Amygdala (tissue), 56 donors: ENCODE data around the gene TOMM5.
"Not testable (repeated sequence)": the region's sequence is repeated elsewhere in the genome, so short reads cannot be mapped to it uniquely, and the experiment has no call there.

Experiments
- DNase-seq, 56 donors: peaks; one replicate each; lab custom pipeline; 2025; lab: John Stamatoyannopoulos, UW

TOMM5 gene

DNA sequence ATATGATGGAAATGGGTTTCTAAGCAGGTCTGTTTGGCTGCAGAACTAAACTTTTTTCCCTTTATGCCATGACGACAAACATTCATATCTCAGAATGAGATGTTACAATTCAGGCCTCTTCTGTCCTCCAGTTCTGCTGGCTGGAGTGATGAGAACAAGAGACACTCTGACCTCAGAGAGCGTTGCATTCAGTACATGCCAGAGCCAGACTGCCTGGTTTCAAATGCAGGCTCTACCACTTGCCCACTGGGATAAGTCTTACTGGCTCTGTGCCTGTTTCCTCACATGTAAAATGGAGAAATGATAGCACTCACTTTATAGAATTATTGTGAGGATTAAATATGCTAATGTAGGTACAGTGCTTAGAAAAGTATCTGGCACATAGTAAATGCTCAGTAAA, 24.8 kb upstream of the TOMM5 start:
- DNase-seq, result no peak

DNA sequence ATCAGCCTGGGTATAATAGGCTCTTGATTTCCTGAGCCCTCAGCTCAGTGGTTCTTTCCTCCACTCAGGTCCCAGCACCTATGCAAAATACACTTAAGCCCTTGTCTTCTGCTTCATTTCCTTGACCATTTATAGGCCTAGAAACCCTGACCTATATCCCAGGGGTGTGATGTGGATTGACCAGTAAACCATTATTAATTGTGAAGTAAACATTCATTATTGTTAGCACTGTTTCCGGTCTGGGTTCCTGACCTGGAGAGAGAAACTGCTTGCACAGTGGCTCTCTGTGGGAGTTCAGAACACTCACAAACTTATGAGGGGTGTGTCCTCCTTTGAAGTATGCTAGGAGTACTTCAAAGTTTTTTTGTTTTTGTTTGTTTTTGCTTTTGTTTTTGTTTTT, 19.6 kb upstream of the TOMM5 start:
- DNase-seq, result no peak

DNA sequence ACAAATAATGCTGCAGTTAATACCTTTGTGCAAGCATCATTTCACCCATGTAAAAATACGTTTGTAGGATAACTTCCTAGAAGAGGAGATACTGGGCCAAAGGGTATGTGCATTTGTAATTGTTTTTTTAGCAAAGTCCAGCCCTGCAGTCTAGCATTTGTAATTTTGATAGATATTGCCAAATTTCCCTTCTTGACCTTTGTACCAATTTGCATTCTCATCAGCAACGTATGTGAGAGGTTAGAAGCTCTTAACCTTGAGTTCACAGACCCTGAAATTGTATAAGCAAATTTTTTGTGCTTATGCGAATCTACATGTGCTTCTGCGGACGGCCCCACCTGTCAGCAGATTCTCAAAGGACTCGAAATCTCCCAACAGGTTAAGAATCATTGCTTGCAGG, 18.6 kb upstream of the TOMM5 start:
- DNase-seq, result no peak

DNA sequence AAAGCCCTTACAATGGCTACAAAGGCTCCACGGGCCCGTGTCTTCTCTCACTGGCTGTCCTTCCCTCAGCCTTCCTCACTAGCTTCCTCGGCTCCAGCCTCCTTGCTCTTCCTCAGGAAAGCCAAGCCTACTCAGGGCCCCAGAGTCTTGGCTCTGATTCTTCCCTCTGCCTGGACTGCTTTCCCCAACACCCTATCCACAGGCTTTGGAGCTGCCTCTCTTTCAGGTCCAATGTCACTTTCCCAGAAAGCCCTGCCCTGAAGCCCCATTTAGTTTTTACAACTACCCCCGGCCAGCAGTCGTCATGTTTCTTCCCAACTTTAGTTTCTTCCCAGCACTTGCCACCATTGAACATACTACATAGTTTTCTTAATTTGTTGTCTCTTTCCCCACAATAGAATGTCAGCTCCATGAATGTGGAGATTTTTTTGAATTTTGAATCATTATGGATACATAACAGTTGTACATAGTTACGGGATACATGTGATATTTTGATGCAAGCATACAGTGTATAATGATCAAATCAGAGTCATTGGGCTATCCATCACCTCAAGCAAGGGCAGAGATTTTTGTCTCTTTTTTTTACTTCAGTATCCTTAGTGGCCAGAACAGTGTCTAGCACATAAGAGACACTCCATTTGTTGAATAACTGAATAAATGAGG, 17.5 kb upstream of the TOMM5 start:
- DNase-seq, result no peak

DNA sequence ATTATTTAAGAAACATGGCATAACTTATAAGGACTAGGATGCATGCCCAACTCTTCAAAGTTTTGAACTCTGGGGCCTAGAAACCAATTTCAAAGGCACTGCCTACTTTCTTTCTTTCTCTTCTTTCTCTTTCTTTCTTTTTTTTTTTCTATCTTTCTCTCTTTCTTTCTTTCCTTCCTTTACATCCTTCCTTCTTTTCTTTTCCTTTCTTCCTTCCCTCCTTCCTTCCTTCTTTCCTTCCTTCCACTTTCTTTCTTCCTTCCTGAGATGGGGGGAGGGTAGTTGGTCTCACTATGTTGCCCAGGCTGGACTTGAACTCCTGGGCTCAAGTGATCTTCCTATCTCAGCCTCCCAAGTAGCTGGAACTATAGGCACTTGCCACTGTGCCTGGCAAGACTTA, 15.9 kb upstream of the TOMM5 start:
- no peak for DNase-seq

DNA sequence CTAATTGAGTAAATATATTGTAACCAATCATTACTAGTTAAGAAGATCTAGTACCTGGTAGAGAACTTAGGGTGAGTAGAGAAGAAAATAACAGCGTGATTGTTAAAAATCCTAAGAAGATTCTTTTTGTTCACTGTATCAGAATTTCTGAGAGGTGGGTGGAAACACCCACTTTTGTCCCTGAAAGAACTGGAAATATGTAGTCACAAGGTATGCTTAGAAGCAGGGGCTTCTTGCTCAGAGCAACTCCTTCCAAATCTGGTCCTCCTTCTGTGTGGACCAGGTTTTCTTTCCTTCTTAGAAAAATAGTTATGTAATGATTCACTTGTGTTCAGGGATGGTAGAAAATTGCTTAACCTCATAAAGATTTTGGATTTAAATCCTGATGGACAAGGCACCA, 11.9 kb upstream of the TOMM5 start:
- DNase-seq, result no peak

DNA sequence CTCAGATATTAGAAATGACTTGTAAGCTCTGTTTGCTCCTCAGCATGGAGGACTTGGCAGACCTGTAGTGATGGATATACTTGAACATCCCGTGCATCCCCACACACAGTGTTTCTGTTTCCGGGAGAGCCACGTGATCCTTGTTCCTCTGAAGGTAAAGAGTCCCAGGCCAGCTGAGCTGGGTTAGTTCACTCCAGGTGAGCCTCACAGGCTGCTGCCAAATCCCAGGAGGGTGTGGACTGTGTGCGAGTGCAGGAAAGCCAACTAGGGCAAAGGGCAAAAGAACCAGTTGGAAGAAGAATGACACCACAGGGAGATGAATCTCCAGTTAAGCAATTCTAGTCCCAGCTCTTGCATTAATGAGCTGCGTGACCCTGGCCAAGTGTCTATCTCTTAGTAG, 10.4 kb upstream of the TOMM5 start:
- no peak for DNase-seq

DNA sequence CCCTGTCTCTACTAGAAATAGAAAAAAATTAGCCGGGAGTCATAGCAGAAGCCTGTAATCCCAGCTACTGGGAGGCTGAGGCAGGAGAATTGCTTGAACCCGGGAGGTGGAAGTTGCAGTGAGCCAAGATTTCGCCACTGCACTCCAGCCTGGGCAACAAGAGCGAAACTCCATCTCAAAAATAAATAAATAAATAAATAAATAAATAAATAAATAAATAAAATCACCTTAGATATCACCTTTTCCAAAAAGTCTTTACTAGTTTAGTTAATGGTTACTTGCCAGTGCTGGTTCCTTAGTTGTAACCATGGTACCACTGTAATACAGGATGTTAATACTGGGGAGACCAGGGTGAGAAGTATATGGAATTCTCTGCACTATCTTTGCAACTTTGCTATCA, 9.7 kb upstream of the TOMM5 start:
- DNase-seq, result not testable (repeated sequence)

DNA sequence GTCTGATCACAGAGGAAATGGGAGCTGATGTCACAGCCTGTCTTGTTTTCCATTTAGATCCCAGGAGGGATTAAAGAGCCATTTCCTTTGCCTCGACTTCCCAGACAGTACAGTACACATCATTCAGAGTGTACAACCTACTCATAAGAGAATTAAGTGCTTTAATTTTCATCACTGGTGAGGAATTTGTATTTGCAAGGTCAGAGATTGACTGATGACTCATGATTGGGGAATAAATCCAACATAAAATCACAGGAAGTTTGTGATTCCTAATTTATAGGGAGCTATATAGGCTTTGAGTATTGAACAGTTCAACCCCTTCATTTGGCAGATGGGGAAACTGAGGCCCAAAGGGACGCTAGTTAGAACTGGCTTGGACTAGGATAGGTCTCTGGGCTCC, 4.1 kb upstream of the TOMM5 start:
- DNase-seq, result no peak

DNA sequence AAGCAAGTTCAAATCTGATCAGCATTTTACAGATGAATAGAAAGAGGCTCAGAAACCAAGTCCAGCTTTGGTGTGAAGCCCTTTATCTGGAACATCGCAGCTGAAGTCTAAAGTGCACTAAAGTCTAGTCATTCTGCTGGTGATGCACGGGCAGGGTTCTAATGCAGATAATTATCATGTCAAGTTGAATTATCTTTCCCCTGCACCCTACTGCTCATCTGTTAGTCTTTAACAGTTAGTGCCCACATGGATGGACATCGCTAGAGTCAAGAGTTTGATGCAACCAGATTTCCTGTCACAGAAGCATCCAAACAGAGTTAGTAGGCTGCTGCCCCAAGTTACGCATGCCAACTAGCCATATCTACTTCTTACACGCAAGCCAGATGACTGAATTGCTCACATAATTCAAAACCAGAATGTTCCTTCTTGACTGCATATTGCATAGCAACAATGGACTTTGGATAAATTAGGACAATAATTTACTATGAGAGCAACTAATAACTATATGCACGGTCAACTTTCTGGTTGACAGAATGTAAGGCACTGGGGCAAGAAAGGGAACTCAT, 1.6 kb upstream of the TOMM5 start:
- DNase-seq, result no peak

DNA sequence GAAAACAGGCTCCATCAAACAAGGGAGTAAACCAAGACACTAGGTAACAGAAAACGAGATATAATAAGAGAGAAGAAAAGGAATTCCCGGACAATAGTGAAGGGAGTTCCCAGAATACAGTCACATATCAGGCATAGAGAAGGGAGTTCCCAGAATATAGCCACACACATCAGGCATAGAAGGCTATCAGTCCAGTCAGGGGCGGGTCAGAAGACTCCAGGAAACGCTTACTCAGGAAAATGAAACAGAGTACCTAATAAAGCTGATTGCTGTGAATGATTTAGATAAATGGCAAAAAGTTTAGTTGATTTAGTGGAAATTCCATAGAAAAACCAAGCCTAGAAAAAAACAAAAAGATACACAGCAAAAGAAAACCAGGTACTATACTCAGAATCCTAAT, 4.9 kb downstream of the TOMM5 start:
- no peak for DNase-seq

DNA sequence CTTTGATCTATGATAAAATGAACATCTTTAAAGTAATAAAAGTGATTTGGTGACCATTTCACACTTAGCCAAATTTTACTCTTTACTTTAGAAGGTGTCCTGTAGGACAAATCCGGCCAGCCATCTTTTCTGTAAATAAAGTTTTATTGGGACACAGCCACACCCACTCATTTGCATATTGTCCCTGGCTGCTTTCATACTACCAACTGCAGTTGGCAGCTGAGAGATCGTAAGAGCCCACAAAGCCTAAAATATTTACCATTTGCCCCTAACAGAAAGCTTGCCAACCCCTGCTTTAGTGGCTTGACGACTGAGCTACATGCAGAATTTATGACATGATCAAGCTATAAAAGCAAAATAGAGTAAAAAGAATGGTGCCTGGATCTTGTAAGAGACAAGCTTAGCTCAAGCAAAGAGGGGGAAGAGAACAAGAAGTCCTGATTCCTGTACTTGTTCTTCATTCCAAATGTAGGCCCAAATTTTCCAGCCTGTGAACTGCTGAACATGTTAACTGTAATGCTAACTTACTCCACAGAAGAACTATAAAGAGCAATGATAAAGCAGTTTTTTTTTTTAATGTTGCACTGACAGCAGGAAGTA, 8.8 kb downstream of the TOMM5 start:
- no peak for DNase-seq

DNA sequence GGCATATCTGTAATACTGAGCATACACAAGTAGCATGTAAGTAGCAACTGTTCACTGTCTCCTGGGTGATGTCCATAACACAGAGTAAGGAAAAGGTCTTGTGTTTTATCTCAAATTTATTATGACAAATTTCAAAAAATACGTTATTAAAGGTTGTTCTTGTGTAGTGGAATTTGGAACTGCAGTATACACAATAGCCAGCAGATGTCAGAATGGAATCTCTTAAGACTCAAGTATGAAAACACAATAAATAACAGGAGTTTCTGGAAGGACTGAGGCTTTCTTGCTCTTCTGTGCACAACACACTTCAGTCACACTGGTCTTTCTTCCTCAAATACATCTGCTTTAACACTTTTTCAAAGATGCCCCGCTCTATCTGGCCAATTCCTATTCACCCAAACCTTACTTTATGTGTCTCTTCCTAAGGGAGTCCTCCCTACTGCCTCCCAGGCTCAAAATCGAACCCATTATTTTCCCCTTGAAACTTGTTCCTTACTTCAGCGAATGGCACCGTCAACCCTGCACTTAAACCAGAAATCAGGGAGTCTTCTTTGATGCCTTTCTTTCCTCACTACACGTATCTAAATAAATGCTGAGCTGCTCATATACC, 9.7 kb downstream of the TOMM5 start:
- DNase-seq, result peak in 1 of 56 donors; percentile 6

DNA sequence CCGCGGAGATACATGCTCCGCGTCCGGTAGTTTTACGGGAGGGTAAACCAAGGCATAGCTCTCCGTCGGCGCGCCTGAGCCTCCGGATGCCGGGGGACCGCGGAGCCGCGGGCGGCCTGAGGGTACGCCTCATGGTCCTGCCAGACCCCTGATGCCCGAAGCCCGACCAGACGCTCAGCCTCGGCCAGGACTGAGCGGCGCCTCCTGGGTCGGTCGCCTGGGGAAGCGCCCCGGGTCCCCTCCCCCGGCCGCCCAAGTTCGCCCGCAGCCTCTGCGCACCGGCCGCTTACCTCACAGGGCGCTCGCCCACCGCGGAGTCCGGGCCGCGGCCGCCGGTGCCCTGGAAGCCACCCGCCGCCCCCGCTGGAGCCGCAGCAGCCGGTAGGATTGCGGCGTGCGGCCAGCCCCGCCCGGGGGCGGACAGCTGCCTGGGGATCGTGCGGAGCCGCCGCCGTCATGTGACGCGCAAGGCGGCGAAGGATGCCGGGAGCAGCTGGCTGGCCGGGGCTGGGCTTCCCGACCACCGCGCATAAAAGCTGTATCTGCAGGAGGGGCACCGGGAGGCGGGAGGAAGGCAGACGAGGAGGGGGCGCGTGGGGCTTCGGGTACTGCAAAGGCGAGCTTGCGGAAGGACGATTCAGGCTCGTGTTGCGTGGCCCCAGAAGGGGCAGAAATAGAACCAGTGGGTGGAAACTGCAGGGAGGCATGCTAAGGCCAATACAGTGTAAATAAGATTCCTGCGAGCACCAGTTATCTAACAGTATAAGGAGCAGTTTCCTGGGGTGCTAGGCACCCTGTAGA, 16.3 kb downstream of the TOMM5 start, which contains the start of gene FBXO10:
FBXO10 (minus strand) TSS at position 460 of the 801 bp plus-strand sequence. CDS start 34,612 bp downstream, outside the sequence.
- DNase-seq, result peak in 53 of 56 donors; percentile 3 to 83 (median 60)

DNA sequence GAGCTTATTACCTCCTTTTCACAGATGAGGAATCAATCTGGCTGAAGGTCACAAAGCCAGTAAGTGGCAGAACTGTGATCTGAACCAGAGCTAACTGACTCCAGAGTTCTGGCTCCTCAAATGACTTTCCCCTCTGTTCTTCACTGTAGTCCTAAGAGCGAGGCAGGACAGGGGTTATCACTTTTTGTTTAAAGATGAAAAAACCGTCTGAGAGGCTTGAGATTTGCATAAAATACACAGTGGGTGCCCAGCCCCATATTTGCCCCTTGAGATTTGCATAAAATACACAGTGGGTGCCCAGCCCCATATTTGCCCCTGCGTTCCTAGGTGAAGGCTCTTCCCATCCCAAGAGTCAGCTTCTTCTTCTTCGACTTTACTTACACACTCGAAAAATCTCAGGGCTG, 16.9 kb downstream of the TOMM5 start:
- DNase-seq, result no peak

DNA sequence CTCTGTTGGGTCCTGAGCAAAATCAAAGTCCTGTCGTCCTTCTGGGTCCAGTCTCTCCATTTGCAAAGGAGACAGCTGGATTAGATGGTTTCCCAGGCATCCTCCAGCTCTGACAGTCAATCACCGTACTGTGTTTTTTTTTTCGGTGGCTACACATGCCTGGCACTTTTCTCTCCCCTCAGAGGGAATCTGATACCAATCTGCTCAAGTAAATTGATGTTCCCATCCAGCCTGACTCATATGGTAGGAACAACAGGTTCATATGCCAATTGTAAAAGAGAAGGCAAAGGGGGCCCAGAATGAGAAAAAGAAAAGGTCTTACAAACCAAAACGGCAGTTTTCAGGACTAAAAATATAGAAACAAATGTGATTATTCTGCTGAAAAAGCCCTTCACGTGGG, 17.4 kb downstream of the TOMM5 start:
- DNase-seq, result no peak

DNA sequence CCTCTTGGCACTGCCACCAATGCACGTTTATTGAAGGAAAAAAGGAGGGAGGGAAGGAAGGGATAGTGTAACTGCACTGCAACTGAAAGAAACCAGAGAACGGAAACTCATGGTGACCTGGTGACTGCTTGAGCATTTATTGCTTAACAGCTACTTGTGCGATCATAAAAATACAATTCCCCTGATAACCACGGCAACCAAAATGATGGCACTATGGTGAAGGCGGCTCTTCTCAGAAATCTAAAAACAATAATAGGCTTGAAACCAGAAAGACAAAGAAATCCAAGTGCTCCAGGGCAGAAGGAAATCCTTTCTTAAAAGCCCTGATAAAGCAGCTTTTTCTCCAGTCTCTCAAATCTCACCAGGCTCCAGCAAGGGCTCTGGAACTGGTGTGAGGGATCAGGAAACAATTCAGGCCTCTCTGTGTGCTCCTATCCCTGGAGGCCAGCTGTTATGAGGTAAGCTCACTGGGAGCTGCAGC, 18.1 kb downstream of the TOMM5 start:
- peak in 1 of 56 donors; percentile 23 for DNase-seq

DNA sequence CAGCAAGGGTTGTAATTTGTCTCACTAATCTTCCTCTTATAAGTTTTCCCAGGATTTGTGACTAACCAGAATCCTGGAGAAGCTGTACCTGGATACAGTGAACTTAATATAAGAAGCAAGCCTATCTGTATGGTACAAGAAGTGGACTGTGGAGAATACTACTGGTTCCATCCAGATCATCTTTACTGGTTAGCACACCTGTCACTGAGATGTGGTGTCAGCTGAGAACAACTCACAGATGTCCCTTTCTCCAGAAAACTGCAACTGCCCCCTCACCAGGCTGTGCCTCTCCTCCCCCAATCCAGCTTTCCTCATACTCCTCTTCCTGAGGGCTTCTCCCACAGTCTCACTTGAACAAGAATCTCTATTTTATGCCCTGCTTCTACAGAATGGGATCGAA, 21.1 kb downstream of the TOMM5 start:
- DNase-seq, result no peak

DNA sequence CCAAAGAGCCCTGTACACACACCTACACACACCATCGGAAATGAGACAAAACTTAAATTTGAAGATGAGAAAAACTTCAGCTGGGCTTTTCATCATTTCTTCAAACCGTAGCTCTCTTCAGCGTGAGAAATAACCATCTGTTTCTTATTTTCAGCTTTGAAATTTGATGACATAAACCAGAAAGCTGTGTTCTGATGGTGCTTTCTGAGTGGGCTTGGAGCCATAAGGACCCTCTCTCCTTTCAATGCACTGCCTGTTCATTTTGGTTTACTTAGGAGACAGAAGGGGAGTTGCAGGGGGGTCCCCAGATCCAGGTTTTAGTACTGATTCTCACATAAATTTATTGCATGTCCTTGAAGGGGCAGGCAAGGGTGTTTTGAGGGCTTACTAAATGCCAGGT, 25.7 kb downstream of the TOMM5 start:
- no peak for DNase-seq

DNA sequence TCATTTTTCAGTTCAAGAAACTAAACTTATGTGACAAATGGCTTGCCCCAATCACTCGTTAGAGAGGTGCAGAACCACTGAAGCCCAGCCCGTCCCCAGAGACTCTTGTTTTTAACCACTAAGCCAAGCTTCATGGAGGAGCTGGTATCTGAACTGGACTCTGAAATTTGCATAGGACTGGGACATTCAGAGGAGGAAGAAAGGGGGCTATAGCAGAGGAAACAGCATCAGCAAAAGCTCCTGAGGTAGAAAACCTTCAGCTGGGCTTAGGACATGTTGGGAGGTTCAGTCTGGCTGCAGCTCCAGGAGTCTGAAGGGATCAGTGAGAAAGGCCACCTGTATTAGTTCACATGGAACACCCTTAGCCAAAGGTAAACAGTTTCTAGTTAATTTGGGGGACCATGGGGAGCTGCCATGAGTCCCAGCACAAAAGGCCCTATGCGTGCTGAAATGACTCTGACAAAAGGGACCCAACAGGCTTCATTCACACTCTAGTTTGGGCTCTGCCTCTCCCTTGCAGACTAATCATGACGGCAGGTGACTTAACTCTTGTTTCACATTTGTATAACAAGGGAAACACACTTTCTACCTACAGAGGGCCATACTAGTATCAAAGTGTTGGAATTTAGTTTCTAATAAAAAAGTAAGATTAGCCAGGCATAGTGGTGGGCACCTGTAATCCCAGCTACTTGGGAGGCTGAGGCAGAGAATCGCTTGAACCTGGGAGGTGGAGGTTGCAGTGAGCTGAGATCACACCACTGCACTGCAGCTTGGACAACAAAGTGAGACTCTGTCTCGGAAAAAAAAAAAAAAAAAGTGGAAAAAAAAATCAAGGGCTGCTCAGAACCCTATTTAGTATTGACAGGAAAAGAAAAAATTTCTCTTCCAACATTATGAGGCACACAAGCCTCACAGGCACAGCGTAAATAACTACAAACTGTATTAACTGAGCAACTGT, 26.5 kb downstream of the TOMM5 start:
- no peak for DNase-seq
